ENCODE data around the gene FLYWCH2.

The FLYWCH2 gene

DNA sequence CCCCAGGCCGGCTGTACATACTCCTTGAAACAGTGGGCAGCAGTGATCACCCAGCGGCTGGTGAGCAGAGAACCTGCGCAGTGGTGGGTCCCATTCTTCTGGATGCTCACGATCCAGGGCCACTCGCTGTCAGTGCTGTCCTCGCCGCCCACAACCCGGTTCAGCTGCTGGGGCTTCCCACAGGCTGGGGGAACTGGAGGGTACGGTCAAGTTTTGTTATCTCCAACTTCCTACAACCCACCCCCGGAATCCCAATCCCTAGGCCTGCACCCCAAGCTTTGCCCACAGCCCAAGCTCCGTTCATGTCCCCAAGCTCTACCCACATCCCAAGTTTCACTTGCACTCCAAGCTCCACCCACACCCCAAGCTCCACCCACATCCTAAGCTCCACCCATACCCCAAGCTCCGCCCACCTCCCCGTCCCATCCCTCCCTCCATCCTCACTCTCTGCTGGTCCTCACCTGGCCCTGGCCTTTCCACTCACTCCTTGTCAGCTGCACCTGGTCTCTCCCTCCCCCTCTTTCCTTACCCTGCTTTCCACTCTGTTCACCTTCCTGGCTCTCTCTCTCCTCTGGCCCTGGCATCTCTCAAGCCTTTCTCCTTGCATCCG is 26.8 kb upstream of the FLYWCH2 start (continued):
- TF ChIP-seq MYNN (tag by site-specific recombination; IDR thresholded peaks at IDR 0.05; ENCODE audit: borderline replicate concordance) (no peak), EGR2 (tag by site-specific recombination; IDR thresholded peaks at IDR 0.05; ENCODE audit: low read depth) (peak; percentile 95), ZFP69B (tag by site-specific recombination; IDR thresholded peaks at IDR 0.05) (peak; percentile 29; the same call in 1 of the 2 replicates), ZBTB7A (tag by site-specific recombination; IDR thresholded peaks at IDR 0.05; ENCODE audit: low read depth) (0 out of 2 replicates have a peak, but pooled peaks have one; percentile 25), ZNF239 (tag by site-specific recombination; IDR thresholded peaks at IDR 0.05) (no peak), ZNF366 (tag by site-specific recombination; conservative IDR thresholded peaks at IDR 0.05) (peak; percentile 94), SP3 (tag by site-specific recombination; IDR thresholded peaks at IDR 0.05) (peak; percentile 88), ZNF530 (tag by site-specific recombination; IDR thresholded peaks at IDR 0.05; ENCODE audit: low read depth) (peak; percentile 29; the same call in 1 of the 2 replicates), ZNF324 (tag by site-specific recombination; IDR thresholded peaks at IDR 0.05) (no peak), ZNF510 (tag by site-specific recombination; IDR thresholded peaks at IDR 0.05; ENCODE audit: insufficient replicate concordance) (no peak), SP2 (tag by site-specific recombination; IDR thresholded peaks at IDR 0.05) (peak; percentile 39), ZNF174 (tag by site-specific recombination; IDR thresholded peaks at IDR 0.05) (no peak), SCRT1 (tag by site-specific recombination; IDR thresholded peaks at IDR 0.05; ENCODE audit: borderline replicate concordance) (no peak), ZNF274 (IDR thresholded peaks at IDR 0.05; ENCODE audit: low read length) (no peak), ZNF274 (tag by site-specific recombination; IDR thresholded peaks at IDR 0.05; ENCODE audit: borderline replicate concordance) (no peak), YY1 (tag by site-specific recombination; IDR thresholded peaks at IDR 0.05) (no peak), ZFP3 (tag by site-specific recombination; IDR thresholded peaks at IDR 0.05; ENCODE audit: low read depth) (no peak)
- TF ChIP-seq, protein P1, sequence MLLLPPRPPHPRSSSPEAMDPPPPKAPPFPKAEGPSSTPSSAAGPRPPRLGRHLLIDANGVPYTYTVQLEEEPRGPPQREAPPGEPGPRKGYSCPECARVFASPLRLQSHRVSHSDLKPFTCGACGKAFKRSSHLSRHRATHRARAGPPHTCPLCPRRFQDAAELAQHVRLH (tag by site-specific recombination; IDR thresholded peaks at IDR 0.05) = no peak
- TF ChIP-seq, protein P2, sequence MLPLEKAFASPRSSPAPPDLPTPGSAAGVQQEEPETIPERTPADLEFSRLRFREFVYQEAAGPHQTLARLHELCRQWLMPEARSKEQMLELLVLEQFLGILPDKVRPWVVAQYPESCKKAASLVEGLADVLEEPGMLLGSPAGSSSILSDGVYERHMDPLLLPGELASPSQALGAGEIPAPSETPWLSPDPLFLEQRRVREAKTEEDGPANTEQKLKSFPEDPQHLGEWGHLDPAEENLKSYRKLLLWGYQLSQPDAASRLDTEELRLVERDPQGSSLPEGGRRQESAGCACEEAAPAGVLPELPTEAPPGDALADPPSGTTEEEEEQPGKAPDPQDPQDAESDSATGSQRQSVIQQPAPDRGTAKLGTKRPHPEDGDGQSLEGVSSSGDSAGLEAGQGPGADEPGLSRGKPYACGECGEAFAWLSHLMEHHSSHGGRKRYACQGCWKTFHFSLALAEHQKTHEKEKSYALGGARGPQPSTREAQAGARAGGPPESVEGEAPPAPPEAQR (tag by site-specific recombination; IDR thresholded peaks at IDR 0.05) = no peak
- TF ChIP-seq, protein P3, sequence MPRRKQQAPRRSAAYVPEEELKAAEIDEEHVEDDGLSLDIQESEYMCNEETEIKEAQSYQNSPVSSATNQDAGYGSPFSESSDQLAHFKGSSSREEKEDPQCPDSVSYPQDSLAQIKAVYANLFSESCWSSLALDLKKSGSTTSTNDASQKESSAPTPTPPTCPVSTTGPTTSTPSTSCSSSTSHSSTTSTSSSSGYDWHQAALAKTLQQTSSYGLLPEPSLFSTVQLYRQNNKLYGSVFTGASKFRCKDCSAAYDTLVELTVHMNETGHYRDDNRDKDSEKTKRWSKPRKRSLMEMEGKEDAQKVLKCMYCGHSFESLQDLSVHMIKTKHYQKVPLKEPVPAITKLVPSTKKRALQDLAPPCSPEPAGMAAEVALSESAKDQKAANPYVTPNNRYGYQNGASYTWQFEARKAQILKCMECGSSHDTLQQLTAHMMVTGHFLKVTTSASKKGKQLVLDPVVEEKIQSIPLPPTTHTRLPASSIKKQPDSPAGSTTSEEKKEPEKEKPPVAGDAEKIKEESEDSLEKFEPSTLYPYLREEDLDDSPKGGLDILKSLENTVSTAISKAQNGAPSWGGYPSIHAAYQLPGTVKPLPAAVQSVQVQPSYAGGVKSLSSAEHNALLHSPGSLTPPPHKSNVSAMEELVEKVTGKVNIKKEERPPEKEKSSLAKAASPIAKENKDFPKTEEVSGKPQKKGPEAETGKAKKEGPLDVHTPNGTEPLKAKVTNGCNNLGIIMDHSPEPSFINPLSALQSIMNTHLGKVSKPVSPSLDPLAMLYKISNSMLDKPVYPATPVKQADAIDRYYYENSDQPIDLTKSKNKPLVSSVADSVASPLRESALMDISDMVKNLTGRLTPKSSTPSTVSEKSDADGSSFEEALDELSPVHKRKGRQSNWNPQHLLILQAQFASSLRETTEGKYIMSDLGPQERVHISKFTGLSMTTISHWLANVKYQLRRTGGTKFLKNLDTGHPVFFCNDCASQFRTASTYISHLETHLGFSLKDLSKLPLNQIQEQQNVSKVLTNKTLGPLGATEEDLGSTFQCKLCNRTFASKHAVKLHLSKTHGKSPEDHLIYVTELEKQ (tag by site-specific recombination; IDR thresholded peaks at IDR 0.05; ENCODE audit: borderline replicate concordance) = no peak
- TF ChIP-seq, protein P4, sequence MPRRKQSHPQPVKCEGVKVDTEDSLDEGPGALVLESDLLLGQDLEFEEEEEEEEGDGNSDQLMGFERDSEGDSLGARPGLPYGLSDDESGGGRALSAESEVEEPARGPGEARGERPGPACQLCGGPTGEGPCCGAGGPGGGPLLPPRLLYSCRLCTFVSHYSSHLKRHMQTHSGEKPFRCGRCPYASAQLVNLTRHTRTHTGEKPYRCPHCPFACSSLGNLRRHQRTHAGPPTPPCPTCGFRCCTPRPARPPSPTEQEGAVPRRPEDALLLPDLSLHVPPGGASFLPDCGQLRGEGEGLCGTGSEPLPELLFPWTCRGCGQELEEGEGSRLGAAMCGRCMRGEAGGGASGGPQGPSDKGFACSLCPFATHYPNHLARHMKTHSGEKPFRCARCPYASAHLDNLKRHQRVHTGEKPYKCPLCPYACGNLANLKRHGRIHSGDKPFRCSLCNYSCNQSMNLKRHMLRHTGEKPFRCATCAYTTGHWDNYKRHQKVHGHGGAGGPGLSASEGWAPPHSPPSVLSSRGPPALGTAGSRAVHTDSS (tag by site-specific recombination; IDR thresholded peaks at IDR 0.05) = no peak
- TF ChIP-seq, protein P5, sequence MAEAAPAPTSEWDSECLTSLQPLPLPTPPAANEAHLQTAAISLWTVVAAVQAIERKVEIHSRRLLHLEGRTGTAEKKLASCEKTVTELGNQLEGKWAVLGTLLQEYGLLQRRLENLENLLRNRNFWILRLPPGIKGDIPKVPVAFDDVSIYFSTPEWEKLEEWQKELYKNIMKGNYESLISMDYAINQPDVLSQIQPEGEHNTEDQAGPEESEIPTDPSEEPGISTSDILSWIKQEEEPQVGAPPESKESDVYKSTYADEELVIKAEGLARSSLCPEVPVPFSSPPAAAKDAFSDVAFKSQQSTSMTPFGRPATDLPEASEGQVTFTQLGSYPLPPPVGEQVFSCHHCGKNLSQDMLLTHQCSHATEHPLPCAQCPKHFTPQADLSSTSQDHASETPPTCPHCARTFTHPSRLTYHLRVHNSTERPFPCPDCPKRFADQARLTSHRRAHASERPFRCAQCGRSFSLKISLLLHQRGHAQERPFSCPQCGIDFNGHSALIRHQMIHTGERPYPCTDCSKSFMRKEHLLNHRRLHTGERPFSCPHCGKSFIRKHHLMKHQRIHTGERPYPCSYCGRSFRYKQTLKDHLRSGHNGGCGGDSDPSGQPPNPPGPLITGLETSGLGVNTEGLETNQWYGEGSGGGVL (tag by site-specific recombination; IDR thresholded peaks at IDR 0.05) = no peak

Measured in HEK293 (cell line).